Myocyte (in vitro differentiated cells): ENCODE measurements around the gene CAPN9. TPM values are rescaled to one million over a fixed set of nuclear protein-coding genes. Genes with fewer than 3 reads are reported as not detected.
A peak's percentile ranks its signal among the peaks of the same experiment; 100 is the strongest.

ENCODE experiments used
- DNase-seq: peaks from one replicate; pipeline ENCODE4 v3.0.0-alpha.2; 2012; ENCODE audit warnings: low read depth
- total RNA-seq: library from RNA; depleted of rRNA; stranded (reverse); fragments of >200 nt; gene quantifications from 2 replicates; pipeline ENCODE4 v1.2.3, GENCODE V29; 2014

CAPN9 gene
- total RNA-seq, 1 donor from 2014 or later = not detected

GRCh38 chr1:230768903-230769570, 21.8 kb downstream of the CAPN9 start:
- peak; percentile 54 for DNase-seq

- no peak for DNase-seq
Measured at GRCh38 chr1:230770317-230770716, 23.1 kb downstream of the CAPN9 start.

- no peak for DNase-seq
Measured at GRCh38 chr1:230771773-230772354, 24.7 kb downstream of the CAPN9 start.

- DNase-seq = peak; percentile 81
Measured at GRCh38 chr1:230772457-230773395, 25.5 kb downstream of the CAPN9 start.

- DNase-seq = no peak
Measured at GRCh38 chr1:230773396-230774033, 26.3 kb downstream of the CAPN9 start.

- DNase-seq = no peak
Measured at GRCh38 chr1:230778916-230779590, 31.9 kb downstream of the CAPN9 start.

GRCh38 chr1:230781131-230781530, 33.9 kb downstream of the CAPN9 start:
- peak; percentile 28 for DNase-seq

- DNase-seq = peak; percentile 73
Measured at GRCh38 chr1:230781594-230781993, 34.4 kb downstream of the CAPN9 start.

- no peak for DNase-seq
Measured at GRCh38 chr1:230784163-230784562, 37.0 kb downstream of the CAPN9 start.

- no peak for DNase-seq
Measured at GRCh38 chr1:230785636-230786384, 38.6 kb downstream of the CAPN9 start.

GRCh38 chr1:230786385-230786753, 39.2 kb downstream of the CAPN9 start:
- no peak for DNase-seq

GRCh38 chr1:230787471-230787870, 40.3 kb downstream of the CAPN9 start:
- no peak for DNase-seq

- DNase-seq = no peak
Measured at GRCh38 chr1:230788561-230789275, 41.5 kb downstream of the CAPN9 start.

- DNase-seq = no peak
Measured at GRCh38 chr1:230790026-230790425, 42.8 kb downstream of the CAPN9 start.

- DNase-seq = no peak
Measured at GRCh38 chr1:230791986-230792564, 44.9 kb downstream of the CAPN9 start.

GRCh38 chr1:230792691-230793462, 45.7 kb downstream of the CAPN9 start:
- DNase-seq = no peak

- DNase-seq = no peak
Measured at GRCh38 chr1:230793463-230793745, 46.2 kb downstream of the CAPN9 start.

- DNase-seq = no peak
Measured at GRCh38 chr1:230794431-230794830, 47.2 kb downstream of the CAPN9 start.
